Gastroesophageal sphincter (tissue), 4 donors: ENCODE measurements around the gene HOXA6. TPM values are rescaled to one million over a fixed set of nuclear protein-coding genes. Genes with fewer than 3 reads are reported as not detected.

Experiments
- ATAC-seq: fragments of 150-250 bp; one replicate; pipeline ENCODE4 v1.9.1; 2016; ENCODE audit warnings: mild to moderate bottlenecking, moderate library complexity
- H3K27ac ChIP-seq, 4 donors: fragments of 200-600 bp; sonication (generic) in 3 of 4; 1 replicate in 3 of 4; 2 replicates in 1 of 4; pipeline ENCODE4 v1.5.1; 2016 to 2019
- H3K27me3 ChIP-seq: fragments of 200-600 bp; sonication (generic); one replicate; pipeline ENCODE4 v1.5.1; 2019
- H3K36me3 ChIP-seq, 2 donors: fragments of 200-600 bp; sonication (generic); one replicate each; pipeline ENCODE4 v1.5.1; 2019; ENCODE audit warnings: control low read depth in 1 of 2
- H3K4me1 ChIP-seq, 3 donors: fragments of 200-600 bp; sonication (generic); 1 replicate in 2 of 3; 2 replicates in 1 of 3; pipeline ENCODE4 v1.5.1; 2016 to 2019; ENCODE audit warnings: control low read depth in 2 of 3
- H3K4me3 ChIP-seq, 2 donors: fragments of 200-600 bp; sonication (generic); one replicate each; pipeline ENCODE4 v1.5.1; 2019; ENCODE audit warnings: mild to moderate bottlenecking in 1 of 2, moderate library complexity in 1 of 2
- H3K9me3 ChIP-seq, 3 donors: fragments of 200-600 bp; sonication (generic); one replicate each; pipeline ENCODE4 v1.5.1; 2017 to 2019; ENCODE audit warnings: control low read depth in 2 of 3
- CTCF ChIP-seq, 4 experiments: fragments of 200-600 bp in 2 of 4; fragments of 450-650 bp in 2 of 4; sonication (generic) in 1 of 4; IDR thresholded peaks; one replicate each; pipeline ENCODE4 v1.5.1; 2017 to 2019; ENCODE audit warnings: antibody characterized with exemption in 4 of 4, mild to moderate bottlenecking in 2 of 4, moderate library complexity in 2 of 4
- EP300 ChIP-seq: sonication (generic); formaldehyde crosslinking; IDR thresholded peaks from one replicate; pipeline ENCODE4 v1.6.1; 2017; ENCODE audit warnings: antibody characterized with exemption, mild to moderate bottlenecking
- POLR2A ChIP-seq, 2 donors: fragments of 450-650 bp; IDR thresholded peaks; one replicate each; pipeline ENCODE4 v1.6.1; 2017; ENCODE audit warnings: antibody characterized with exemption in 2 of 2, mild to moderate bottlenecking in 2 of 2, moderate library complexity in 1 of 2
- POLR2AphosphoS5 ChIP-seq: sonication (generic); formaldehyde crosslinking; IDR thresholded peaks from one replicate; pipeline ENCODE4 v1.6.1; 2017; ENCODE audit warnings: antibody characterized with exemption
- WGBS, 2 donors: methylation state at CpG; one replicate each; pipeline ENCODE4 v1.1.5; 2018; ENCODE audit warnings: low coverage in 1 of 2; 5-methylcytosine and 5-hydroxymethylcytosine counted together
- total RNA-seq, 4 donors: library from RNA; depleted of rRNA; stranded (reverse); fragments of >200 nt; gene quantifications; one replicate each; pipeline ENCODE4 v1.1.0, GENCODE V29; 2016

Gene HOXA6
- total RNA-seq, 4 donors from 2014 or later = 0.46 to 12.7 TPM; not detected in 2

- ATAC-seq = no peak
- Histone ChIP-seq H3K4me3 (no peak overlapping the region), H3K36me3 (no peaks in the 10 kb centered on the region), H3K4me1 (peaks cover 0 to 39% (median 24%) of the 10 kb centered on the region in 3 donors), H3K27me3 (peaks cover 100% of the 10 kb centered on the region), H3K9me3 (no peaks in the 10 kb centered on the region), H3K27ac (no peak overlapping the region)
- TF ChIP-seq POLR2A (IDR thresholded peaks at IDR 0.05) (no peak), POLR2AphosphoS5 (no peak), EP300 (no peak), CTCF (IDR thresholded peaks at IDR 0.05) (no peak)
- 7 to 9% methylated on average over 17 to 21 of the region's 30 CpGs for WGBS, 2 donors
Observed at GRCh38 chr7:27171637-27172314, 24.2 kb upstream of the HOXA6 start.

DNA sequence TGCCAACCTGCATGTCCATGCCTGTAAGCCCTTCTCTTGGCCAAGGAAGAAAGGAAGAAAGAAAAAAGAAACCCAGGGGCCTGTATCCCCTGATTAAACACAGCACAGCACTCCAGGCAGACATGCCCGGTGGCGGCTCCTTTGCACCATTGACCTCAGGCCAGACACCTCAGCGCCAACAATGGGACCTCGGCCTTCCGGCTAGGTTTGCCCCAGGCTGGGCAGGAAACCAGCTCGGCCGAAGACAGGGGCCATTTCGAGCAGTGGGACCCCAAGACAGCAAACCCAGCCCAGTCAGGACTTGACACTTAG, 23.7 kb upstream of the HOXA6 start:
- TF ChIP-seq EP300 (no peak), POLR2A (IDR thresholded peaks at IDR 0.05) (no peak), CTCF (IDR thresholded peaks at IDR 0.05) (no peak), POLR2AphosphoS5 (no peak)
- Histone ChIP-seq H3K36me3 (no peaks in the 10 kb centered on the region), H3K4me1 (peaks cover 0 to 44% (median 27%) of the 10 kb centered on the region in 3 donors), H3K27ac (no peak overlapping the region), H3K4me3 (no peak overlapping the region), H3K27me3 (peaks cover 100% of the 10 kb centered on the region), H3K9me3 (peaks cover 0 to under 1% (median 0%) of the 10 kb centered on the region in 3 donors)
- no peak for ATAC-seq
- WGBS, 2 donors = 0 to 17% methylated on average over 3 to 6 of the region's 8 CpGs

DNA sequence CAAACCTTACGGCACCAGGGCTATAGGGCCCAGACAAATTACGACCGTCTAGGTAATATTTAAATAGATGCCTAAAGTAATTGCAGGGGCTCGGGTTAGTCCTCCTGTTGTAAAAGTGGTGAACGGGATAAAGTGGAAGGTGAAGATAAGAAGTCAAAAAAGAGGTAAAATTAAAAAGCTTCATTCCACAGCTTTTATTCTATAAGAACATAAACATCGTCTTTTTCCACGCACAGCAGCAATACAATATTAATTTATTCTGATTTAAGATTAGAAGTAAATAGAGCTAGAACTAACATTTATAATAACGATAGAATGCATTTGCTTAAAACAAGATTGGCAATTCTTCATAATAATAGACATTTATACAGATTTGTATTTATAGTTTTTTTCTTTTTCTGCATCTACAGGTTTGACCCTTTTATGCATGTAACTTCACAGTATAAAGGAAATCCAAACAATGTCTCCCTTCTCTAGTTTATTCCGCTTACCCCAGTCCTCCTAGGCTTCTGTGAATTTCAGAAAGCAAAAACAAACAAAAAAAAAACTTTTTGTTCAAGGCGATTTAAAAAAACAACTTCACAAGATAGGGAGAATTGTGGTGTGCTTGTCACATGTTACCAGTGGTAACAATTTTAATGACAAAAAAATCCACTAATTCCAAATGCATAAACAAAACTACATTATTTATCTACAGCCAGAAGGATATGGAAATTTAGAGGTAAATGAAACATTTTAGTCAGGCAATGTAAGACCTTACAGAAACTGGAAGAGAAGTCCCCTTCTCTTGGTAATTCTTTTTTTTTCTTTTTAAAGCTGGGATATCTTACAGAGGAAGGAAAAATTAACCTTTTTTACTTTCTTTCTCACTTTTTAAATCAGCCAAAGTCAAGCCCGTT, 23.1 kb upstream of the HOXA6 start:
- no peak for ATAC-seq

DNA sequence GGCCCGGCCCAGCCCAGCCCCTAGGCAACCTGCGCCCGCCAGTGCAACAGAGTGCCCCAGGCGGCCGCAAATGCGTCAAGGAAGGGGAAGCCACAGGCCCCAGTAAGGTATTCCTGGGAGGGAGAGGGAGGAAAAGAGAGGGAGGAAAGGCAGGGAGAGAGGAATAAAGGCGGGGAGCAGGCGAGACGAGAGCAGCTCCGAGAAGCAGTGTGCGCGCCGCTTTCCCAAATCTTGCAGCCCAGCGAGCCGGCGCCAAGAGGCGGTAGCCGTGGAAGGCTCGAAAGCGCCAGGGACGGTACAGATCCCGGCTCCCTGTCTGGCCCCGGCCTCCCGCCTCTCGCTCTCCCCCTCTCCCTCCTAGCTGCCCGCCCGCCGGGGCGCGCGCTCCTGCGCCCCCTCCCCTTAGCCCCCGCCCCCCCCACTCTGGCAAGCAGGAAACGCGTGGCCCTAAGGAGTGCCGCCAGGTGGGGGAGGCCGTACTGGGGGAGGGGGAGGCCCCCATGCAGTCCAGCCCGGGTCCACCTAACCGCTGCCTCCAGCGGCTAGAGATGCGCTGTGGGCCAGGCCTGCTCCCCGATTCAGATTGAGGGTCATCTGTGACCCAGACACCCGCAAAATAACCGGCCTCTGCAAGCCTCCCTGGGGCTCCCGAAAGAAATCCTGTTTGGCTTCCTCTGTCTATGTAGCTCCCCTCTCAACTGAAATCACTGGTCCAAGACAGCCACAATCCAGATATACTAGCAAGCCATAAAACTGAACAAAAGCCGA, 22.3 kb upstream of the HOXA6 start:
- peaks cover 0 to 3% (median 0%) of the 10 kb centered on the region in 3 donors for H3K9me3 ChIP-seq
- H3K4me1 ChIP-seq = peaks cover 0 to 58% (median 34%) of the 10 kb centered on the region in 3 donors
- 0% methylated on average over 1 of the region's 46 CpGs; no CpG with 5 or more reads in 1 of the 2 donors for WGBS, 2 donors
- no peak for TF ChIP-seq EP300
- TF ChIP-seq CTCF (IDR thresholded peaks at IDR 0.05) = no peak
- H3K36me3 ChIP-seq = no peaks in the 10 kb centered on the region
- peaks cover 100% of the 10 kb centered on the region for H3K27me3 ChIP-seq
- ATAC-seq = no peak
- no peak overlapping the region for H3K27ac ChIP-seq
- H3K4me3 ChIP-seq = no peak overlapping the region

More for the DNA sequence above, 23.1 kb upstream of the HOXA6 start:
- TF ChIP-seq CTCF (IDR thresholded peaks at IDR 0.05) = no peak
- no peak for TF ChIP-seq EP300
- TF ChIP-seq POLR2AphosphoS5 = no peak
- TF ChIP-seq POLR2A (IDR thresholded peaks at IDR 0.05) = no peak
- Histone ChIP-seq H3K4me3 (no peak overlapping the region), H3K9me3 (peaks cover 0 to 3% (median 0%) of the 10 kb centered on the region in 3 donors), H3K4me1 (peaks cover 0 to 50% (median 30%) of the 10 kb centered on the region in 3 donors), H3K36me3 (no peaks in the 10 kb centered on the region), H3K27ac (no peak overlapping the region), H3K27me3 (peaks cover 100% of the 10 kb centered on the region)
- 17 to 18% methylated on average over 7 to 11 of the region's 11 CpGs for WGBS, 2 donors
